Cortex of kidney (tissue), 1 donor: ENCODE results near the gene SV2A.
"Not testable (repeated sequence)": the region's sequence is repeated elsewhere in the genome, so short reads cannot be mapped to it uniquely, and the experiment has no call there.

Source experiments
- DNase-seq: peaks from one replicate; lab custom pipeline; 2025; lab: John Stamatoyannopoulos, UW

SV2A gene, protein sequence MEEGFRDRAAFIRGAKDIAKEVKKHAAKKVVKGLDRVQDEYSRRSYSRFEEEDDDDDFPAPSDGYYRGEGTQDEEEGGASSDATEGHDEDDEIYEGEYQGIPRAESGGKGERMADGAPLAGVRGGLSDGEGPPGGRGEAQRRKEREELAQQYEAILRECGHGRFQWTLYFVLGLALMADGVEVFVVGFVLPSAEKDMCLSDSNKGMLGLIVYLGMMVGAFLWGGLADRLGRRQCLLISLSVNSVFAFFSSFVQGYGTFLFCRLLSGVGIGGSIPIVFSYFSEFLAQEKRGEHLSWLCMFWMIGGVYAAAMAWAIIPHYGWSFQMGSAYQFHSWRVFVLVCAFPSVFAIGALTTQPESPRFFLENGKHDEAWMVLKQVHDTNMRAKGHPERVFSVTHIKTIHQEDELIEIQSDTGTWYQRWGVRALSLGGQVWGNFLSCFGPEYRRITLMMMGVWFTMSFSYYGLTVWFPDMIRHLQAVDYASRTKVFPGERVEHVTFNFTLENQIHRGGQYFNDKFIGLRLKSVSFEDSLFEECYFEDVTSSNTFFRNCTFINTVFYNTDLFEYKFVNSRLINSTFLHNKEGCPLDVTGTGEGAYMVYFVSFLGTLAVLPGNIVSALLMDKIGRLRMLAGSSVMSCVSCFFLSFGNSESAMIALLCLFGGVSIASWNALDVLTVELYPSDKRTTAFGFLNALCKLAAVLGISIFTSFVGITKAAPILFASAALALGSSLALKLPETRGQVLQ

DNA sequence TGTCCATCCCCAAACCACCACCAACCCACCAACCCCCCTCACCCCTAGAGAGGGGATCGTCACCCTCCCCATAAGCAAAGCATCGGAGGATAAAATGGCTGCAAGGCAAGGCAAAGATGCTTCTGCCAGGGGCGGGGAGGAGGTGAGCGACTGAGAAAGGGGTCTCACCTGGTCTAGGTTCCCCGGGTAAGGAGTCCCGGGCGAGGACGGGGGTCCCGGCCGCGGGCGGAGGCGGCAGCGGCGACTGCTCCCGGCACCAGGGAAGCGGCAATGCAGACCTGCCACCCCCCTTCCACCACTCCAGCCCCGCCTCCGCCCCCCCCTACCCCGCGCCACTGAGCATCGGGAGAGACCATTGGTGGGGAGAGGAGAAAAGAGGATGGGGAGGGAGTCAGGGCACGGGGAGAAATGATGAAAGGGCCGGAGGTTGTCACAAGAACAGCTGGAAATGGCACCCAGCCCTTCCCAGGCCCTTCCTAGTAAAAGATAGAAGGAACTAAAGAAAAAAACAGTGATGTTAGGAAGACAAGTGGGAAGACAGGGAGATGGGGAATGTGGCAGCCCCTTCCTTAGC lies at the start of gene SV2A:
Gene SV2A, minus strand, starts transcription at position 274 of the 574 bp plus-strand sequence. CDS start 4,004 bp downstream, outside the sequence.
- no peak for DNase-seq

DNA sequence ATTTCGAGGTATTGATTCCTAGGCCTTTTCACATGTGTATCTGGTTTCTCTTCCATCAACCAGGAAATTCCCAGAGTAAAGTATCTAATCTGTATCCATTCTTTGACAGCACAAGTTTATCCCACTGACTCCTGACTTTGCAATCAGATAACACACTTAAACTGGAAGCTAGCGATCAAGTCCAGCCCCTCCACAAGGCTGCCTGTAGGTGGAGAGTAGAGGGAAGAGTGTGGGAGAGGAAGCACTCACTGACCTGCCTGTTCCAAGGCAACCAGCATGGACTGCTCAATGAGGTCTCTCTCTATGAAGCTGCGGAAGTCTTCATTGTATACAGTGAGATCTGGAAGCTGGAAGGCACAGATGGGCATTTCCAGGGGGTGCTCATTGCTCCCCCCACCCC lies 49.4 kb upstream of the SV2A start:
- no peak for DNase-seq

DNA sequence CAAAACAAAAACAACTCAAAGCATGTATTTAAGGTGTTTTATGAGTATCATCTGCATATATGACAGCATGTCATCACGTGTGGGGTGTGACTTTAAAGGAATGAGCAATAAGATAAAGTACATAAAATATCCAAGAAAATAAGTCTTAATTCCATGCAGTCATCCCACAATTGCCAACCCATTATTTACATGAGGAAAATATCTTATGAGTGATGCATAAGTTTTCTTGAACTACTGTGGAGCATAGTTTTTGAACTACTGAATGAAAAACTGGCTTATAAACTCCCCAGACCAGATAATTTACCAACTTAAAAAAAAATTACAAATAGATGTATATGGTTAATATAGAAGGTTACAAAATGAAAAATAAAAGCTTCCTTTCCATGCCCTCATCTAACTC lies 48.8 kb upstream of the SV2A start:
- DNase-seq = no peak

DNA sequence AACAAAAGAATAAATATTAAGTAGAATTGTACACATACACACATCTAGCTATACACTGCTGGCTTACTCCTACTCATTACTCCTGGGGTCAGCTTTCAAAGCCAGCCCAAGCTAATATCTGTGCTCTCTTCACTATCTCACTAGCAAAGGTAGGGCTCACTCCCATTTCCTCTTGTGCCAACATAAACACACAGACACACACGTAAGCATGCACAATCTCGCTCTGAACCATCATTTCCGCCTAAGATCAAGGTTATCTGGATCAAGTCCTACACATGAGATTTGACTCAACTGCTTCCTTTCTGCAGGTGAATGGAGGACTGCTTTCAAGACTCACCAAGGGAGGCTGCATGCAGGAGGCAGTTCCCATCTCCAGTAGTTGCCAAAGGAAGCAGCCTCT lies 47.8 kb upstream of the SV2A start:
- DNase-seq = no peak

DNA sequence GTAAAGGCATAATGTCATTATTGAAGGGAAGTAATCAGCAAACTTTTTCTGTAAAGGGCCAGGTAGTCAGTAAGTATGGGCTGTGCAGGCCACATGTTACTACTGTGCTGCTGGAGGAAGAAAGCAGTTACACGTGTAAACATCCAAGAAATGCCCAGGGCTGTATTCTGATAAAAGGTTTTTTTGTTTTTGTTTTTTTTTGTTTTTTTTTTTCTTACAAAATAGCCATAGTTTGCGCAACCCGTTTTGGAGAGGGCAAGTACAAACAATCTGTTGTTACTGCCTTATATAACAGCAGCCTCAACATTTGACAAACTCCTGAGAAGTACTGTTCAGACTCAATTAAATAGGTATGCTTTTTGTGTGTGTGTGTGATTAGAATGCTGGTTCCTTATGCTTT lies 45.7 kb upstream of the SV2A start:
- DNase-seq = no peak

DNA sequence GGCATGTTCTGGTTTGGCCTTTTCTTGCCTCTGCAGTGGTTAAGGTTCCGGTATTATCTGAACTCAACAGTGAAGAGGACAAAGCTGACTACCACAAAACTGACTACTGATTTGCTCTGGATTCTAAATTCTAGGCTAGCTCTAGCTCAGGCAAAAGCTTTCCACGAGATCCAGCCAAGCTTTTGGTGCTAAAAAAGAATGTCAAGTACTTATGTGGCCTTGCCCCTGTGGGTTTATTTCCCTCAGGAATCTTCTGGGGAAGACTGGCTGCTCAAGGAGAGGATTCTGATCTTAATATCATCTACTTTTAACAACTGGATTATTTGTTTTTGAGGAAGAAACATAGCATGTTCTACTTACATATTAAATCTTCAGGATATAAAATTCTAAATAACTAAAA lies 45.1 kb upstream of the SV2A start:
- DNase-seq = no peak

DNA sequence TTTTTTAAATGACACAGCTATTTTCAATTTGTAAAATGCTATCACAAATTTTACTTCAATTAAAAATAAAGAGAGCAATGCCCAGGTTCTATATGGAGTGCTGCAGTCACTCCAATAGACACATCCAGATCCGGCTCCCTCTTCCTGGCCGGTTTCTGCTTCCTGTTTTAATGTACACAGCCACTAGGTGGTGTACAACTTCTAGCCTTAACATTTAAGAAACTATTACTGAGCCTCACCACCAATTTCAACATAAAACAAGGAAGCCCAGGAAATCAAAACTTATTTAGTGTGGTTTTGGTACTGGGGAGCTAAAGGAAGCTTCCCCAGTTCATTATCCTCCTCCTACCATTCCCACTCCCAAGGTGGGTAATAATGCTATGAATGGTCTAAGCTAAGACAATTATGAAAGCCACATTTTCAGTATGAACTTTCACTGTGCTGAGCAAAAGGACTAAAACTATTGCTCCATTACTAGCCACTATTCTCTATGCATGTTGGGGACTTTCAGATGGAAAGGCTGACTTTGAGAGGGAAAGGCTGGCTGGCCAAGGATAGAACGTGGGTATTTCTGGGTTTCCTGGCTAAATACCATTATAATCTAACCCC lies 44.5 kb upstream of the SV2A start:
- no peak for DNase-seq

DNA sequence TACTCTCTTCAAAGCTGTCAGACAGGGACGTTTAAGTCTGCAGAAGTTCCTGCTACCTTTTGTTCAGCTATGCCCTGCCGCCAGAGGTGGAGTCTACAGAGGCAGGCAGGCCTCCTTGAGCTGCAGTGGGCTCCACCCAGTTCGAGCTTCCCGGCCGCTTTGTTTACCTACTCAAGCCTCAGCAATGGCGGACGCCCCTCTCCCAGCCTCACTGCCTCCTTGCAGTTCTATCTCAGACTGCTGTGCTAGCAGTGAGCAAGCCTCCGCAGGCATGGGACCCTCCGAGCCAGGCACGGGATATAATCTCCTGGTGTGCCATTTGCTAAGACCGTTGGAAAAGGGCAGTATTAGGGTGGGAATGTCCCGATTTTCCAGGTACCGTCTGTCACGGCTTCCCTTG lies 39.9 kb upstream of the SV2A start:
- DNase-seq = not testable (repeated sequence)

DNA sequence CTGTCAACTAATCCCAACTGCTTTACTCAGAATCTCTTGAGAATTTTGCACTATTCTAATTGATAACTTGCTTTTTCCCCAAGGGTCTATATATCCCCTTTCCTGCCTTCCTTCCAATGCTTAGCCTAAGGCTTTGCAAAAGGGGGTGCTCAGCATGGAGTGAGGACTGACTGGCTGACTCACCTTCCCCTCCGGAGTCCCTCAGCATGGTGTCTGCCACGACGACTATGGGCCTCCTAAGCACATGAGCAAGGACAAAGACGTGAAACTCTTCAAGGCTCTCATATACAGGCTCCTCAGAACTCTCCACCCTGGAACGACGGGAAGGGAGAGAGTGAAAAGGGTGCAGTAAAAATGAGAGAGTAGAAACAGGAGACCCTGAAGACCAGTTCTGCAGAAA lies 32.3 kb upstream of the SV2A start:
- DNase-seq = no peak

DNA sequence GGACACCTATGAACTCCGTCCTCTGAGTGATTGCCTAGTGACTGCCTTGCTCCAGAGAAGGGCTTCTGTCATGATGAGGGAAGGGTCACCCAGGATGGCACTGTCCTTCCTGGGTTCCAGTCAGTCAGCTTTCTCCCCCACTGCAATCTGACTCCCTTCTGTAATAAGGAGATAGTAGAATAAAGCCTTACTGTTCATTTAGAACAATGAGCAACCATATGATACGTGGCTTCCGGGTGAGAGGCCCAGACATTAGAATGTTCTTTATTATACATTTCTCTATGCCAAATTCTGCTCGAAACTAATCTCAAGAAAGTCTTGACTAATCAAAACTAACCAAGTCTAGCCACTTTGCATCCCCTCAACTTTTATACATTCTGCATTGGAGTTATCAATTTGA lies 27.6 kb upstream of the SV2A start:
- no peak for DNase-seq

DNA sequence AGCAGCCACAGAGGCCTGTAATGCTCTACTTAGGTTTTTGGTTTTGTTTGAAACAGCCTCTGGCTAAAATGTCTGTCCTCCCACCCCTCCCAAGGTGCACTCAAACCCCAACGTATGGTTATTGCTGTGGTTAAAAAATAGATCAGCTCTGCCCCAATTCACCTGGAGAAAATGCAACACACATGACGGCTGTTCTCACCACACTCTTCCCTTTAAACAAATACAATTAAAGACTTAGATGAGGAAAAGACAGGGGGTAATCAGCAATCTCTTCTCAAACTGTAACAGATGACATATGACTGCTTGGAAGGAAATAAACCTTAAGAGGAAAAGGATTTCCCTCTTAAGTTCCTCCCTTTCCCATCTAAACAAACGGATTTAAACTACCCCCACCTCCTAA lies 25.2 kb upstream of the SV2A start:
- DNase-seq = no peak

DNA sequence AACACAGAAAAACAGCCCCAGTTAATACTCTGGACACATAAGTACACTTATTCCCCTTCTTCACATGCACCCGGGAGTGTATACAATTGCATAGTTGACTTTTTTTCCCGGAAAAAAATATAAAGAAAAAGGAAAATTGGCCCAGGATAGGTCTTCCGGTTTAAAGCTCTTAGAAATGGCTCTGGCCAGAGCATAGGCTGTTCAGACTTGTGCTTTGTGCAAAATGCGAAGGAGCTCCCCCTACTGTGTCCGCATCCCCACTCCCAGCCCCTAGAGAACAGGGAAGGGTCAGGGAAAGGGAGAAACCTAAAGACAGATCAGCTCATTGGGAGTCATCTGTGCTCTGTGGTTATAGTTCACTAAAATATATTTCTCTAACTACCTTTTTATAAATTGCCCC lies 24.6 kb upstream of the SV2A start:
- DNase-seq = no peak

DNA sequence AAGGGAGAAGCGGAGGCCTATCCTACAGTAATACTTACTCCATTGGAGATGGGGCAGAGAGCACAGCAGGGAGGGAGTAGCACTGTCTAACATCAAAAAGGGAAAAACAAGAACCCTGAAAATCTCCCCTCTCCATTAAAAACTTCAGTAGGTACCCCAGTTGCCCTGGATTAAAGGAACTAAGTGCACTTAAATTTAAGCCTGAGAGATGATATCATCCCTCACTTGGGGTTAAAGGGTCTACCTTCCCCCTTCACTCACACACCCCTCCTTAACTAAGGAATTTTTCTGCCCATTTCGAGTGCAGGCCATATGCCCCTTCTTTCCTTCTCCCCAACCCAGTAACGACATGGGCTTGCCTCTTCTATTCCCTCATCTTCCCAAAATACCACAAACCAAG lies 22.8 kb upstream of the SV2A start:
- DNase-seq = no peak

DNA sequence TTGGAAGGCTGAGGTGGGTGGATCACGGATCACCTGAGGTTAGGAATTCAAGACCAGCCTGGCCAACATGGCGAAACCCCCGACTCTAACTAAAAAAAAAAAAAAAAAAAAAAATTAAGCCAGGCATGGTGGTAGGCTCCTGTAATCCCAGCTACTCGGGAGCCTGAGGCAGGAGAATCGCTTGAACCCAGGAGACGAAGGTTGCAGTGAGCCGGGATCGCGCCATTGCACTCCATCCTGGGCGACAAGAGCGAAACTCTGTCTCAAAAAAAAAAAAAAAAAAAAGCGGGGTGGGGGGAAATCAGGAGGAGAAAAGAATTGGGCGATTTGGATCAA lies 21.0 kb upstream of the SV2A start:
- not testable (repeated sequence) for DNase-seq

DNA sequence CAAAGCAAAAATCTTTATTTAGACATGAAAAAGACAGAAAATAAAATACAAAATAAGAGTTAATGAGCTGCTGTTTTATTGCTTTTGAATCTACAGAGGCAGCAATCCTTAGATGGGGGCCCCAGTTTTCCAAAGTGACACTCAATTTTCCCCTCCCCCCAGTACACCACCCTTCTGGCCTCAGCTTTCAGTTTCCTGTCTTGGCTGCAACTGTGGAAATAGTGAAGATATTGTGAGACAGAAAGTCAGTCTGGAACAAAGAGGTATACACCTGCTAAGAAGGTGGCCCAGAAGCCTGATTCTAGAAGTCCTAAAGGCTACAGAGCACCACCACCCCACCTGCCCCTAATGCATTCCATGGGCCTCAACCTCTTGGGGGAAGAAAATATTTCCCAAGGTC lies 20.1 kb upstream of the SV2A start:
- no peak for DNase-seq

DNA sequence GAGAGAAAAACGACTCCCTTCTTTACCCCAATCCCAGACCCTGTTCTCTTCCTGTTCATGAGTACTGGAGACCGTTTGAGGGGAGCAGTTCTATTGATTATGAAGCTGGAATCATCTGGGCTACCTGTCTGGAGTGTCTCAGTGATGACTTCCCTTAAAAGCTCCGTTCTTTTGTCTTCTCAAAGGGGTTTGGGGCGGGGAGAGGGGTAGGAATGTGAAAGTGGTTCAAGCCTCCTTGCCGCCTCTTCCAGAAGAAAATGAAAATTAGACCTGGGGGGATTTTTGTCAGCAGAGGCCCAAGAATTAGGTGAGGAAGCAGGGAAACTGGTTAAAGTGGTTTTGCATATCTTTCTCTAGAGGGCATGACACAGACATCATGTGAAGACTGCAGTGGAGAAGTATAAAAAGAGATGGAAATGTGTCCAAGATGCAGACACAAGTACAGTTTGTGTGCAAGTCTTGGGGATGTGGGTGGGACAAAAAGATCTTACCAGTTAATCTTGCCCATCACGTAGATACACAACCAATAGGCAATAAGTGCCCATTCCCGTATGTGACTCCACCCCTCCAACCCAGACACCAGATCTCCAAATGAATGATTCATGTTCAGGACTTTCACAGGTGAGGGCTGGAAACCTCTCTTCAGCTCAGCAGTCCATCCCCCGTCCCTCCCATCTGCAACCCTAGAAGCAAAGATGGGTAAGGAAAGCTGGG lies 19.5 kb upstream of the SV2A start:
- no peak for DNase-seq

DNA sequence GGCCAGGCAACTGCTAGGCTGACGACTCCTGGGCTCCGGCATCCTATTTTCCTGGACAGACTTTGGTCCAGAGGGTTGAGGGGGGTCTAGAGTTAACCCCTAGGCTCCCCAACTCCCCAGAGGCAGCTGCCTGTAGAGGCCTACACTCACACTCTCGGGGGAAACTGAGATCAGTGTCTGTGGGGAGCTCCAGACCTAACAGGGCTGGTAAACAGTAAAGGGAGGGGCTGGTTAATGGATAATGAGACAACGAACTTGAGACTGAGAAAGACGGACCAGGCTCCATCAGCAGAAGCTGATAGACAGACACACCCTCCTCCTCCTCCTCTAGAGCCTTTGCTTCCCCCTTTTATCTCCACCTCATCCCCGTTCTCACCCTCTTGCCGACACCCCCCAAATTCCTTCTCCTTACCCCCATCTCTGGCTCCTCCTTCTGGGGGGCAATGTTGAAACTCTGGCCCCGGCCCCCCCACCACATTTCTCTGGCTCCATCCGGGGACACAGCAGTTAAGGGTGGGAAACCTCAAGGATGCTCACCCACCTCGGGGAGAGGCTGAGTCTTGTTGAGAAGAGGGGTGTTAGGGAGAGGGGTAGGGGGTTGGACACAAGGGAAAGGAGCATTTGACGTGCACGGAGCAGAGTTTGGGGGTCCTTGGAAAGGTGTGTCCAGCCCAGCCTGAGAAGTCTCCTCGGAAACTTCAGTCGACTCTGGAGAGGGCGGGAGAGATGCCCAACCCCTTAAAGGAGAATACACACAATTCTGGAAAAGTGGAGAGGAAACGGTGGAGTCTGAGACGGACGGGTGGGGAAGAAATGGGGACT lies 18.7 kb upstream of the SV2A start, which contains the start of gene MTMR11:
Gene MTMR11, minus strand, starts transcription at position 710 of the 822 bp plus-strand sequence. Its CDS starts 232 bp downstream, at position 478.
- no peak for DNase-seq

DNA sequence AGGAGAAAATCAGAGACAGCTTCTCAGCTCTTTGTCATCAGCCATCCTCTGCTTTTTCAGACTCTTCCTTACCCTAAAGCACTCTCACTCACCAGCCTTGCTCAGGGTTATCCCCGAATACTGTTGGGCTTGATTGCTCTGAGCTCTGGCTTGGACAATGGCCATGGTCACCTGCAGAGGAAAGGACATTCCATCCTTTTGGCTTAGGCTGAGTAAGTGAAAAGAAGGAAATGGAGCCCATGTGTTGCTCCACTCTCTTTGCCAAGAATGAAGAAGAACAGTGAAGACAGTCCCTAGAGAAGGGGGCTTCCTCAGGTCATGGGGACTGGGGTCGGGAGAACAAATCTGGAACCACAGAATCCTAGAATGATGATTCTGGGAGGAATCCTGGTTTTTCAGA lies 16.7 kb upstream of the SV2A start:
- DNase-seq = no peak

DNA sequence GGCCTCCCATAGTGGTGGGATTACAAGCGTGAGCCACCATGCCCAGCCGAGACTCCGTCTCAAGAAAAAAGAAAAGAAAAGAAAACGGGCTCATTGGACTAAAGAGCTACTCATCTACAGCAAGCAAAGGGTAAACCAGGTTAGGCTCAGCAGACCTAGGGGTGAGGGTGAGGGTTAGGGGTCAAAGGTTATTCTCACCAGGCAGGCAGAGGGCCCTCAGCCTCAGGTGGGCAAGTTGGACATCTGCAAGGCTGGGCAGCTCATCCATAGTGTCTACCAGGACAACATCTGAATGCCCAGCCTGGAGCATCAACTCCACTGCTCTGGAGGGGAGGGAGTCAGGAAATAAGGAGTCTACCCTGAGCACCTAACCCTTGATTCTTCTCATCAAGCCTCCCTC lies 15.6 kb upstream of the SV2A start:
- no peak for DNase-seq

DNA sequence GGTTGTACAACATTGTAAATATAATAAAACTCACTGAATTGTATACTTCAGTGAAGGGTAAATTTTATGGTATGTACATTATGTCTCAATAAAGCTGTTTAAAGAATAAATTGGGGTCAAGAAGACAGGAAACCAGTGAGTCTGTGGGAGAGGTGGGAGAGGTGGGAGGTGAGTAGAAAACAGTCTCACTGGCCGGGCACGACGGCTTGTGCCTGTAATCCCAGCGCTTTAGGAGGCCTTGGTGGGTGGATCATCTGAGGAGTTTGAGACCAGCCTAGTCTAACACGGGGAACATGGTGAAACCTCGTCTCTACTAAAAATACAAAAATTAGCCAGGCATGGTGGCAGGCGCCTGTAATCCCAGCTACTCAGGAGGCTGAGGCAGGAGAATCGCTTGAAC lies 14.8 kb upstream of the SV2A start:
- DNase-seq = no peak

DNA sequence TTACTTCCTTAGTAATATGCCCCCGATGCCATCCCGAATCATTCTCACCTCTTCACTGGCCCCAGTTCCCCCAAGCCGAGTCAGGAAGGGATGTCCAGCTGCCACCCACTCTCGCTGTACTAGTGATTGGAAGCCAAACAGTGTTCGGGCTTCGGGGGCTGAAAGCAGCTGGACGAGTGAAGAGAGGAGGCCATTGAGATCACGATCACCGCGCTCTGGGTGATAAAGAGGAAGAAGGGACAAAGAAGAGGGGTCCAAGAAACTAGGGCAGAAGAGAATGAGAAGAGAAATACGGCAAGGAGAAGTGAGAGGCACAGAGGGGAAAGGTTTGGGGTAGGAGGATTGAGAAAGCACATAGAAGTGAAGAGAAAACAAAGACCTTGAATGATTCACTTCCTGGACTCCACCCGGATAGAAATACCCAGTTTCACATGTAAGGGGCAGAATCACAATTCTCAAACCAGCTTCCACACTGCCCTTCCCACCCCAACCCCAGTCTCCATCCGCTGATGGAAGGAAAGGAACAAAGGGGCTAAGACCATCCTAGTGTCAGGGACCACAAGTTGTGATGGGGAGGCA lies 13.7 kb upstream of the SV2A start:
- DNase-seq = no peak
